ENCODE measurements around the gene HIC1. TPM values are rescaled to one million over a fixed set of nuclear protein-coding genes. Genes with fewer than 3 reads are reported as not detected.

The HIC1 gene
- total RNA-seq, 4 donors from 2014 or later: 2.7 to 9.5 (median 4.9) TPM

DNA sequence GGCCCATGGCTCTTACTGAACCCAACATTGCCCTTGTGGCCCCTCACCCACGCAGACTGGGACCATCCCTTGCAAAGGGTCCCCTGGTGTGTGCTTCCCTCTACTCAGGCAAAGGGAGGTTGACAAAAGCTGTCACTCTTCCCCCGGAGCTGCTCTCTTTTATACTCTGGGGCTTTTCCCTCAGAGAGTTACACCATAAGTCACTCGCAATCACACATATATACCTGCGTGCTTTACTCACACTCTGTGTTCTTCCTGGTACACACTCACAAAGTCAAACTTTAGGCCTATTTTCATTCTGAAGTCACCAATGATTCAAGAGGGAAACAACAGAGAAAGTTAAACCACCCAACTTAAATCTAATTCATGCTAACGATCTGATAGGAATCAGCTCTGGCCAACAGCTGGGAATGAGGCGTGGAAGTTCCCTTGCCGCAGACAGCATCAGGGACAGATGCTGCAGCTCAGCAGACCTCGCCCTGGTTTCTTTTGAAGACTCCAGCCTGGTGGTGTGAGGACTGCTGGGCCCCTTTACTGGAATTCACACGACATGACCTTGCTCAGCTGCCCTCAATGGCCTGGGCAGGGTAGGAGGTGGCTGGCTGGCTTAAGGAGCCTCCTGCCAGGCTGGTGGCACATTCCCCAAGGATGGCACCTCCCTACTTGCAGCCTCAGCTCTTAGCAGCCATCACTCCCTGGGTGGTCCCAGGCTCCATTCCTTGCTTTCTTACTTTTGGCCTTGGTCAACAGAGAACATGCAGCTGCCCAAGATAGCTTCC is 27.3 kb downstream of the HIC1 start:
- Histone ChIP-seq H3K27ac (no peak overlapping the region), H3K4me3 (no peak overlapping the region), H3K36me3 (peaks cover 47% of the 10 kb centered on the region), H3K27me3 (no peaks in the 10 kb centered on the region), H3K4me1 (peaks cover 51% of the 10 kb centered on the region), H3K9me3 (no peaks in the 10 kb centered on the region)
- WGBS: 71% methylated on average over 9 of the region's 9 CpGs
- no peak for DNase-seq (ENCODE audit: low spot score in 2 of 2)
- no peak for TF ChIP-seq EP300 (IDR thresholded peaks at IDR 0.05)
- no peak for TF ChIP-seq POLR2AphosphoS5 (IDR thresholded peaks at IDR 0.05)
- no peak for TF ChIP-seq POLR2A (IDR thresholded peaks at IDR 0.05)
- TF ChIP-seq, protein P1, sequence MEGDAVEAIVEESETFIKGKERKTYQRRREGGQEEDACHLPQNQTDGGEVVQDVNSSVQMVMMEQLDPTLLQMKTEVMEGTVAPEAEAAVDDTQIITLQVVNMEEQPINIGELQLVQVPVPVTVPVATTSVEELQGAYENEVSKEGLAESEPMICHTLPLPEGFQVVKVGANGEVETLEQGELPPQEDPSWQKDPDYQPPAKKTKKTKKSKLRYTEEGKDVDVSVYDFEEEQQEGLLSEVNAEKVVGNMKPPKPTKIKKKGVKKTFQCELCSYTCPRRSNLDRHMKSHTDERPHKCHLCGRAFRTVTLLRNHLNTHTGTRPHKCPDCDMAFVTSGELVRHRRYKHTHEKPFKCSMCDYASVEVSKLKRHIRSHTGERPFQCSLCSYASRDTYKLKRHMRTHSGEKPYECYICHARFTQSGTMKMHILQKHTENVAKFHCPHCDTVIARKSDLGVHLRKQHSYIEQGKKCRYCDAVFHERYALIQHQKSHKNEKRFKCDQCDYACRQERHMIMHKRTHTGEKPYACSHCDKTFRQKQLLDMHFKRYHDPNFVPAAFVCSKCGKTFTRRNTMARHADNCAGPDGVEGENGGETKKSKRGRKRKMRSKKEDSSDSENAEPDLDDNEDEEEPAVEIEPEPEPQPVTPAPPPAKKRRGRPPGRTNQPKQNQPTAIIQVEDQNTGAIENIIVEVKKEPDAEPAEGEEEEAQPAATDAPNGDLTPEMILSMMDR (IDR thresholded peaks at IDR 0.05): no peak

DNA sequence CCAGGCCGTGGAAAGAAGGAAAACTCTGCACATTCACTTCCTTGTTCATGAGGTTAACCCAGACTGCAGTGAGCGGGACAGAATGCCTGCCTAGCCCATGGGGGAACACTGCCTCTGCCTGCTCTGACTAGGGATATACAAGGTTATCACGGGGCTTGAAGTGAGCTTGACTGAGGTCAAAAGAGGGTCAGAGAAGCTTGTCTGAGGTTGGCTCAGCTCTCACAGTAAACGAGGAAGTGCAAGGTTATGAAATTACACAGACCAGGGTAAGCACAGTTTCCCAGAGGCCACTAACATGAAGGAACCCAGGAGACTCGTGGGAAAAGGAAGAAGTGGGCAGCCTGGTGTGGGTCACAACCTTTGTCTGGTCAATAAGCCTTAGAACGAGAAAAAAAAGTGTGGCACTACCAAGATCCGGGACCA is 28.7 kb downstream of the HIC1 start:
- peaks cover 39% of the 10 kb centered on the region for H3K36me3 ChIP-seq
- DNase-seq (ENCODE audit: low spot score in 2 of 2): no peak
- H3K27ac ChIP-seq: peak overlapping the region; percentile 77
- no peaks in the 10 kb centered on the region for H3K9me3 ChIP-seq
- no peaks in the 10 kb centered on the region for H3K27me3 ChIP-seq
- no peak overlapping the region for H3K4me3 ChIP-seq
- 60% methylated on average over 7 of the region's 7 CpGs for WGBS
- TF ChIP-seq POLR2AphosphoS5 (IDR thresholded peaks at IDR 0.05): no peak
- H3K4me1 ChIP-seq: peaks cover 65% of the 10 kb centered on the region

DNA sequence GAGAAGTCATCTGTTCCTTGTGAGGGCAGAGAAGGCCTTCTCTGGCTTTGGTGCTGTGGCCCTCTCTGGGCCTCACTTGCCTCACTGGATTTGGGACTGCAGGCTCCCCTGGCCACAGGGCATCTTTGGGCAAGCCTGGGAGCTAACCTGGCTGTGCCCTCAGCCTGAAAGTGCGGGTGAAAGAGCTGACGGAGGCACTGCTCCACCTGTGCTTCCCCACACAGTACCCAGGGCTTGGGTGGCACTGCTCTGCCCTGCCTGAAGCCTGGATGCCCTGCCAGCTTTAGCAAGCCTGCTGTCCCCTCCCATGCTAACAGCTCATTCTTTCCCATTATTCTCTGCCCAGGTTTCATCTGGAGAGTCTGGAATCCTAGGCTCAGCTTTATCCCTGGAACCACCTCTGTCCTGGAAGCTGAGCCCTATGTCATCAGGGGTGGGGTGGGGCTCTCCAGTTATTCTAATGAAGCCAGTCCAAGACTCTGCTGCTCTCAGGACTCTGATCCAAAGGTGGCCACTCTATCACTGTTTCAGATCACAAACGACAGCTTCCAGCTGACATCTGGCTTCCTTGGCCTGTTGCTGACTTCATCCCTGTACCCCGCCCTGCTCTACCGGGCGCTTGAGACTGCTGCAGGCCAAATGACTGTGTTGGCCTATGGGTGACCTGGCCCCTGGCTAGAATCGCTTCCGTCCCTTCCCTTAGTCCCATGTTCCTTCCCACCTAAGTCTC is 29.3 kb downstream of the HIC1 start:
- Histone ChIP-seq H3K36me3 (peaks cover 34% of the 10 kb centered on the region), H3K9me3 (no peaks in the 10 kb centered on the region), H3K27ac (peak overlapping the region; percentile 77), H3K27me3 (no peaks in the 10 kb centered on the region), H3K4me3 (no peak overlapping the region), H3K4me1 (peaks cover 71% of the 10 kb centered on the region)
- peak in 1 of 2 donors; percentile 83 for DNase-seq (ENCODE audit: low spot score in 2 of 2)
- no peak for TF ChIP-seq POLR2A (IDR thresholded peaks at IDR 0.05)
- TF ChIP-seq POLR2AphosphoS5 (IDR thresholded peaks at IDR 0.05): peak in 1 of 3 donors; percentile 49
- 34% methylated on average over 6 of the region's 8 CpGs for WGBS

DNA sequence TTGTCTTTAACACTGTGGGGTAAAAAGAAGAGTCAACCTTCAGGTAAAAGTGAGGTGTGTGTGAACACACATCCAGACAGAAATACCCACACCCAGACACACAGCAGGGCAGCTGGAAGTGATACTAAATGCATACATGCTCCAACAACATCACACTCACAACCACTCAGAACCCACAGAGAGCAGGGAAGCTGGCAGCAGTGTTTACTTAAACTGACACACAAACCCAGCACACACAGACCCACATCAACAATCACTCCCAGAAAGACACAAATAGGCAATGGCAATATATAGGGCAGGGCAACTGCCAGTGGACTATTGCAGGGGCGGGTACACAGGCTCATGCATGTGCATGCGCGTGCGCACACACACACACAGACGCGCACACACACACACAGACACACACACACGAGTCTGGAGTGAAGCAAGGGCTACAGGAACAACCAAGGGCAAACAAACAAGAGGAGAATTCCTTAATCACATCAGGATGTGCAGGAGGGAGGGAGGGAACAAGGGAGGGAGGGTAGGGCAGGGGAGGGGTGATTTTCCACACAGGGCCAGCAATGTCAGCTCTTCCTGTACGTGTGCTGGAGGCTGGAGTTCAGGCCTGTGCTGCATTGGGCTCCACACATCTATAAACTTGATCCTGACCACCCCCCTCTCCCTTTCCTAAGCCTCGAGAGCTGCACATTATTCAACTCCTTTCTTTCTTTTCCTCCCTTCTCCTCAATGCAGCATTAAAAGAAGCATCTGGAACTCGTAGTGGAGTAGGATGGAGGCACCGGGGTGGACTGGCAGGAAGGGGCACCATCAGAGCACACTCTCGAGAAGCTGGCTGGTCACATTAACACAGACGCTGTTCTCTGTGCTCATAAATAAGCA is 30.1 kb downstream of the HIC1 start:
- H3K27me3 ChIP-seq: no peaks in the 10 kb centered on the region

DNA sequence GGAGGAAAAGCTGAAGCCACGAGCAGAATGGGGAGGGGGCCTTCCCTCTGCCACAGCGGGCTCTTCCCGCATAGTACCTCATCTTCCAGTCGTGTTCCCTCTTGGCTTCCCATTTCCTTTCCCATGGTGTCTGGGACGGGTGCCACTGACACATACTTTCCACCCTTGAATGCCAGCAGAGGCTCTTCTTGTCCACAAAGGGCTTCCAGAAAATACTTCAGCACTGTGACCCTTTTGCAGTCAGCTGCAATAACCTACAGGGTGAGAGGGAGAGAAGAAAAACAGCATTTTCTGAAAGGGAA is 30.7 kb downstream of the HIC1 start:
- no peak overlapping the region for H3K4me3 ChIP-seq
- H3K4me1 ChIP-seq: peaks cover 84% of the 10 kb centered on the region
- DNase-seq (ENCODE audit: low spot score in 2 of 2): peak in 1 of 2 donors; percentile 77
- TF ChIP-seq EP300 (IDR thresholded peaks at IDR 0.05) (no peak), POLR2AphosphoS5 (IDR thresholded peaks at IDR 0.05) (peak in 1 of 3 donors; percentile 12), POLR2A (IDR thresholded peaks at IDR 0.05) (no peak)
- TF ChIP-seq, protein P1 (IDR thresholded peaks at IDR 0.05): no peak
- H3K36me3 ChIP-seq: peaks cover 20% of the 10 kb centered on the region
- H3K9me3 ChIP-seq: no peaks in the 10 kb centered on the region
- 47% methylated on average over 5 of the region's 5 CpGs for WGBS
- H3K27me3 ChIP-seq: no peaks in the 10 kb centered on the region
- H3K27ac ChIP-seq: peak overlapping the region; percentile 77

More for the DNA sequence above, 30.1 kb downstream of the HIC1 start:
- H3K9me3 ChIP-seq: no peaks in the 10 kb centered on the region
- peaks cover 78% of the 10 kb centered on the region for H3K4me1 ChIP-seq
- peak overlapping the region; percentile 77 for H3K27ac ChIP-seq
- peaks cover 26% of the 10 kb centered on the region for H3K36me3 ChIP-seq
- H3K4me3 ChIP-seq: no peak overlapping the region
- DNase-seq (ENCODE audit: low spot score in 2 of 2): peak in 1 of 2 donors; percentile 85
- TF ChIP-seq POLR2AphosphoS5 (IDR thresholded peaks at IDR 0.05) (peak in 1 of 3 donors; percentile 62), EP300 (IDR thresholded peaks at IDR 0.05) (no peak)
- WGBS: 38% methylated on average over 13 of the region's 13 CpGs

GRCh38 chr17:2086306-2086705 is 31.4 kb downstream of the HIC1 start:
- no peak overlapping the region for H3K4me3 ChIP-seq
- 80% methylated on average over 3 of the region's 3 CpGs for WGBS
- H3K4me1 ChIP-seq: peaks cover 89% of the 10 kb centered on the region
- no peaks in the 10 kb centered on the region for H3K27me3 ChIP-seq
- TF ChIP-seq POLR2AphosphoS5 (IDR thresholded peaks at IDR 0.05) (no peak), POLR2A (IDR thresholded peaks at IDR 0.05) (no peak), EP300 (IDR thresholded peaks at IDR 0.05) (no peak)
- TF ChIP-seq, protein P1 (IDR thresholded peaks at IDR 0.05): no peak
- no peak for DNase-seq (ENCODE audit: low spot score in 2 of 2)
- peaks cover 13% of the 10 kb centered on the region for H3K36me3 ChIP-seq
- H3K9me3 ChIP-seq: no peaks in the 10 kb centered on the region
- peak overlapping the region; percentile 77 for H3K27ac ChIP-seq

Measured in suprapubic skin (tissue), 4 donors.